Gastroesophageal sphincter (tissue), 4 donors: ENCODE results near the gene AK1. TPM values are rescaled to one million over a fixed set of nuclear protein-coding genes. Genes with fewer than 3 reads are reported as not detected.
A peak's percentile ranks its signal among the peaks of the same experiment; 100 is the strongest.

Experiments
- ATAC-seq: fragments of 150-250 bp; one replicate; pipeline ENCODE4 v1.9.1; 2016; ENCODE audit warnings: mild to moderate bottlenecking, moderate library complexity
- H3K27ac ChIP-seq, 4 donors: fragments of 200-600 bp; sonication (generic) in 3 of 4; 1 replicate in 3 of 4; 2 replicates in 1 of 4; pipeline ENCODE4 v1.5.1; 2016 to 2019
- H3K27me3 ChIP-seq: fragments of 200-600 bp; sonication (generic); one replicate; pipeline ENCODE4 v1.5.1; 2019
- H3K36me3 ChIP-seq, 2 donors: fragments of 200-600 bp; sonication (generic); one replicate each; pipeline ENCODE4 v1.5.1; 2019; ENCODE audit warnings: control low read depth in 1 of 2
- H3K4me1 ChIP-seq, 3 donors: fragments of 200-600 bp; sonication (generic); 1 replicate in 2 of 3; 2 replicates in 1 of 3; pipeline ENCODE4 v1.5.1; 2016 to 2019; ENCODE audit warnings: control low read depth in 2 of 3
- H3K4me3 ChIP-seq, 2 donors: fragments of 200-600 bp; sonication (generic); one replicate each; pipeline ENCODE4 v1.5.1; 2019; ENCODE audit warnings: mild to moderate bottlenecking in 1 of 2, moderate library complexity in 1 of 2
- H3K9me3 ChIP-seq, 3 donors: fragments of 200-600 bp; sonication (generic); one replicate each; pipeline ENCODE4 v1.5.1; 2017 to 2019; ENCODE audit warnings: control low read depth in 2 of 3
- EP300 ChIP-seq: sonication (generic); formaldehyde crosslinking; IDR thresholded peaks from one replicate; pipeline ENCODE4 v1.6.1; 2017; ENCODE audit warnings: antibody characterized with exemption, mild to moderate bottlenecking
- POLR2A ChIP-seq, 2 donors: fragments of 450-650 bp; IDR thresholded peaks; one replicate each; pipeline ENCODE4 v1.6.1; 2017; ENCODE audit warnings: antibody characterized with exemption in 2 of 2, mild to moderate bottlenecking in 2 of 2, moderate library complexity in 1 of 2
- POLR2AphosphoS5 ChIP-seq: sonication (generic); formaldehyde crosslinking; IDR thresholded peaks from one replicate; pipeline ENCODE4 v1.6.1; 2017; ENCODE audit warnings: antibody characterized with exemption
- WGBS, 2 donors: methylation state at CpG; one replicate each; pipeline ENCODE4 v1.1.5; 2018; ENCODE audit warnings: low coverage in 1 of 2; 5-methylcytosine and 5-hydroxymethylcytosine counted together
- total RNA-seq, 4 donors: library from RNA; depleted of rRNA; stranded (reverse); fragments of >200 nt; gene quantifications; one replicate each; pipeline ENCODE4 v1.1.0, GENCODE V29; 2016
- TF ChIP-seq, protein P1 (sequence below), 4 experiments: fragments of 200-600 bp in 2 of 4; fragments of 450-650 bp in 2 of 4; sonication (generic) in 1 of 4; IDR thresholded peaks; one replicate each; pipeline ENCODE4 v1.5.1; 2017 to 2019; ENCODE audit warnings: antibody characterized with exemption in 4 of 4, mild to moderate bottlenecking in 2 of 4, moderate library complexity in 2 of 4

Gene AK1
- total RNA-seq, 4 donors from 2014 or later: 46.7 to 73.9 (median 49.7) TPM

DNA sequence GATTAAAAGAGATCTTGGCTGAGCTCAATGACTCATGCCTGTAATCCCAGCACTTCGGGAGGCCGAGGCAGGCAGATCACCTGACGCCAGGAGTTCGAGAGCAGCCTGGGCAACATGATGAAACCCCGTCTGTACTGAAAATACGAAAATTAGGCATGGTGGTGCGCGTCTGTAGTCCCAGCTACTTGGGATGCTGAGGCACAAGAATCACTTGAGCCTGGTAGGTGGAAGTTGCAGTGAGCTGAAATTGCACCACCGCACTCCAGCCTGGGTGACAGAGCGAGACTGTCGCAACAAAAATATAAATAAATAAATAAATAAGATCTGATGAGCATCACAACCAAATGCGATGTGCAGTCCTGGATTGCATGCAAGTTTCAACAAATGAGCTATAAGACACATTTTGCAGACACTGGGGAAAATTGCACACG lies 14.3 kb downstream of the AK1 start:
- WGBS, 2 donors: 74 to 90% methylated on average over 12 to 13 of the region's 13 CpGs
- peak overlapping the region in 3 of 4 donors; percentile 61 to 71 (median 68) for H3K27ac ChIP-seq
- peaks cover 0 to 51% (median 8%) of the 10 kb centered on the region in 3 donors for H3K4me1 ChIP-seq

DNA sequence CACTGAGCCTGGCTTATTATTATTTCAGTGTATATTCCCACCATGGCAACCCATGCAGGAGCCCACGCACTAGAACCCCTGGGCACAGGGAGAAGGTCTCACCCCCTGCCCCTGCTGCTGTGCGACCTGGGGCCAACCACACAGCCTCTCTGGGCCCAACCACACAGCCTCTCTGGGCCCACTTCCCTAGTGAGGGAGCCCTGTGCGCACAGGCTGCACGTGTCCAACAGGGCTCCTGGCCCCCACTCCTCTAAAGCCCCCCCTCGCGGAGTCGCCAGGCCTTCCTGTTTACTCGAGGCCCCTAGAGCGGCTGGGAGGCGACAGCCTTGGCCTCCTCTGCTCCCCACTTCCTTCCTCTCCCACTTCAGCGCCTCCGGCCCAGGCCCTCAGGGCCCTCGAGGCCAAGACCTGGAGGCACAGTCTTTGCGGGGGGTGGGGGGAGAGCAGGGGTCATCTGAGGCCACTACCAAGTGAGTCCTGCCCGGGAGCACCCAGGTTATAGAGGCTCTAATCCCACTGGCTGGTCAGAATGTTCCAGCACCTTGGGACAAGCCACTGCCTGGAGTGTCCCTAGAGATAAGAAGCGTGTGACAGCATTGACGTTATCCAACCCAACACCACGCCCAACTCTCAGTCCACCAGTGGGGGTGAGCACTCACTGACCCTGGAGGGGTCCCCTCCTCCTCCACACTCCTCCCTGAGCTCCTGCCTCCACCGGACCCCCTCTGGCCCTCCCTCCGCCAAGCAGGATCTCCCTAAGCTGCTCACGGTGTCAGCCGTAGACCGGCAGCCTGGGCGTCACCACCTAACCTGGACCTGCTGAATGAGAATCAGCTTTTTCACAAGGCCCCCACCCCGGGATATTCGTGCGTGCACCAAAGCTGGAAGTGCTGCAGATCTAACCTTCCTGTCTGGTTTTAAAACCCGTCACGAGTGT lies 15.1 kb downstream of the AK1 start:
- no peaks in the 10 kb centered on the region for H3K9me3 ChIP-seq
- peaks cover 0 to 8% of the 10 kb centered on the region in 2 donors for H3K36me3 ChIP-seq
- TF ChIP-seq, protein P1, sequence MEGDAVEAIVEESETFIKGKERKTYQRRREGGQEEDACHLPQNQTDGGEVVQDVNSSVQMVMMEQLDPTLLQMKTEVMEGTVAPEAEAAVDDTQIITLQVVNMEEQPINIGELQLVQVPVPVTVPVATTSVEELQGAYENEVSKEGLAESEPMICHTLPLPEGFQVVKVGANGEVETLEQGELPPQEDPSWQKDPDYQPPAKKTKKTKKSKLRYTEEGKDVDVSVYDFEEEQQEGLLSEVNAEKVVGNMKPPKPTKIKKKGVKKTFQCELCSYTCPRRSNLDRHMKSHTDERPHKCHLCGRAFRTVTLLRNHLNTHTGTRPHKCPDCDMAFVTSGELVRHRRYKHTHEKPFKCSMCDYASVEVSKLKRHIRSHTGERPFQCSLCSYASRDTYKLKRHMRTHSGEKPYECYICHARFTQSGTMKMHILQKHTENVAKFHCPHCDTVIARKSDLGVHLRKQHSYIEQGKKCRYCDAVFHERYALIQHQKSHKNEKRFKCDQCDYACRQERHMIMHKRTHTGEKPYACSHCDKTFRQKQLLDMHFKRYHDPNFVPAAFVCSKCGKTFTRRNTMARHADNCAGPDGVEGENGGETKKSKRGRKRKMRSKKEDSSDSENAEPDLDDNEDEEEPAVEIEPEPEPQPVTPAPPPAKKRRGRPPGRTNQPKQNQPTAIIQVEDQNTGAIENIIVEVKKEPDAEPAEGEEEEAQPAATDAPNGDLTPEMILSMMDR (IDR thresholded peaks at IDR 0.05): no peak
- TF ChIP-seq POLR2A (IDR thresholded peaks at IDR 0.05): no peak
- TF ChIP-seq POLR2AphosphoS5: no peak
- TF ChIP-seq EP300: no peak
- no peaks in the 10 kb centered on the region for H3K27me3 ChIP-seq
- peak overlapping the region in 3 of 4 donors; percentile 61 to 71 (median 68) for H3K27ac ChIP-seq
- ATAC-seq: peak; percentile 78
- 59 to 67% methylated on average over 2 to 3 of the region's 29 CpGs for WGBS, 2 donors
- peaks cover 0 to 57% (median 16%) of the 10 kb centered on the region in 3 donors for H3K4me1 ChIP-seq
- no peak overlapping the region for H3K4me3 ChIP-seq

More for the DNA sequence above, 14.3 kb downstream of the AK1 start:
- H3K9me3 ChIP-seq: no peaks in the 10 kb centered on the region
- peaks cover 0 to 17% of the 10 kb centered on the region in 2 donors for H3K36me3 ChIP-seq
- no peak overlapping the region for H3K4me3 ChIP-seq
- ATAC-seq: no peak
- H3K27me3 ChIP-seq: no peaks in the 10 kb centered on the region
- no peak for TF ChIP-seq POLR2A (IDR thresholded peaks at IDR 0.05)
- no peak for TF ChIP-seq POLR2AphosphoS5
- TF ChIP-seq, protein P1 (IDR thresholded peaks at IDR 0.05): no peak
- no peak for TF ChIP-seq EP300

DNA sequence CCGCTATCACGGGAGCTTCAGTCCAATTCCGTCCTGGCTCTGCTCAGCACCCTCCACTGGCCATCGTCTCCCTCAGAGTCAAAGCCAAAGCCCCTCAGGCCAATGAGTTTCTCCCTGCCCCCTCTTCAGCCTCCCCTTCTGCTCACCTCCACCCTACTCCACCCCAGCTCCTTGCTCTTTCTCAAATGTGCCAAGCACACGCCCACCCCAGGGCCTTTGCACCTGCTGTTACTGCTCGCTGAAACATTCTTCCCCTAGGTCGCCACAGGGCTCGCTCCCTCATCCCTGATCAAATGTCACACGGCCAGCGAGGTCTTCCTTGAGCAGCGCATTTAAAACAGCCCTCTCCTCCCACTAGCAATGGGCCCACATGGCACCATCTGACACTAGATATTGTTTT lies 16.7 kb downstream of the AK1 start:
- Histone ChIP-seq H3K36me3 (no peaks in the 10 kb centered on the region), H3K27me3 (no peaks in the 10 kb centered on the region), H3K4me1 (peaks cover 0 to 70% (median 16%) of the 10 kb centered on the region in 3 donors), H3K9me3 (no peaks in the 10 kb centered on the region), H3K4me3 (no peak overlapping the region), H3K27ac (peak overlapping the region in 1 of 4 donors; percentile 68)
- 88 to 92% methylated on average over 4 to 6 of the region's 11 CpGs for WGBS, 2 donors
- TF ChIP-seq POLR2A (IDR thresholded peaks at IDR 0.05): no peak
- no peak for TF ChIP-seq POLR2AphosphoS5
- TF ChIP-seq EP300: no peak
- TF ChIP-seq, protein P1 (IDR thresholded peaks at IDR 0.05): no peak
- no peak for ATAC-seq

DNA sequence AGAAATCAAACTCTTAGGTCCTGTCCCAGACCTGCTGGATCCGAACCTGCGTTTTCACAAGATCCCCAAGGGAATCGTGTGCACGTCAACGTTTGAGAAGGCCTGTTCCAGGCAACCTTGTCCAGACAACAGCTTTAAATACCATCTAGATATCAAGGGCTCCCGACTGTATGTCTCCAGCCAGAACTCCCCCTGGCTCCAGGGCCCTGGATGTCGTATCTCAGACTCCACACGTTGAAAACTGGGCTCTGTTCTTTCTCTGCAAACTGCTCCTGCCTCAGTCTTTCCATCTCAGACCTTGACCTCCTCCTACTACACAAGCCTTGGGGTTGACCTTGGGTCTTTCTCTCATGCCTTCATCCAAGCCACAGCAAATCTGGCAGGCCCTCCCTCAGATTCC lies 17.2 kb downstream of the AK1 start:
- WGBS, 2 donors: 42 to 89% methylated on average over 5 to 7 of the region's 8 CpGs
- no peak overlapping the region for H3K27ac ChIP-seq
- no peaks in the 10 kb centered on the region for H3K27me3 ChIP-seq
- H3K4me3 ChIP-seq: no peak overlapping the region
- no peaks in the 10 kb centered on the region for H3K9me3 ChIP-seq
- TF ChIP-seq, protein P1 (IDR thresholded peaks at IDR 0.05): no peak
- TF ChIP-seq POLR2AphosphoS5 (no peak), POLR2A (IDR thresholded peaks at IDR 0.05) (no peak), EP300 (no peak)
- peaks cover 0 to 75% (median 16%) of the 10 kb centered on the region in 3 donors for H3K4me1 ChIP-seq
- no peaks in the 10 kb centered on the region for H3K36me3 ChIP-seq
- no peak for ATAC-seq
